ENCODE data around the gene UBQLN4. TPM values are rescaled to one million over a fixed set of nuclear protein-coding genes. Genes with fewer than 3 reads are reported as not detected.

The UBQLN4 gene
- polyA plus RNA-seq, 1 of the 3 experiments (the other 2 are of a cell fraction) = 37.0 TPM

DNA sequence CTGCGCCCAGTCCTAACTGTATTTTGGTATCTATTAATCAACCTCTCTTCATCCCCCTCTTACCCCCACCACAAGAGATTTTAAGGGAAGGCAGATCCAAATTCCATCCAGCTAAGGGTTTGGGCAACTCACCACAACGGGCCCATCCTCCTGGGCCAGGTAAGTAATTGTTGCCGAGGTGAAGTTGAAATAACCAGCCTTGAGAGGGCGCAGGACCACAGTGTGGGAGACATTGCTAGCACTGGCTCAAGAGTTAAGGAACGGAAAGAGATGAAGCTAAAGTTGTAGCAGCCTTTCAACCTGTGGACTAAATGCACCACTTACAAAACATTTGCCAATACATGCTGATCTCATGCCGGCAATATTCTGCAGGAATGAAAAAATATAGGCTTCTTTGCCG lies 38.8 kb downstream of the UBQLN4 start:
- Histone ChIP-seq H3K9me3 (no peaks in the 10 kb centered on the region), H3K27me3 (ENCODE audit: insufficient read depth) (no peaks in the 10 kb centered on the region), H3K4me3 (ENCODE audit: low read depth in 2 of 2, low read length in 1 of 2) (no peak overlapping the region), H3K9me2 (no peaks in the 10 kb centered on the region), H3K9ac (no peak overlapping the region), H2AFZ (ENCODE audit: low read depth) (no peak overlapping the region), H4K20me1 (ENCODE audit: insufficient read depth) (peaks cover 22% of the 10 kb centered on the region; the same call in 1 of the 2 replicates), H3K4me2 (no peak overlapping the region), H3K79me2 (ENCODE audit: insufficient read depth) (peaks cover 53% of the 10 kb centered on the region), H3K27ac (ENCODE audit: low read depth in 2 of 2, low read length in 1 of 2) (no peak overlapping the region), H3F3A (replicated peaks; ENCODE audit: insufficient read depth) (peaks cover 54% of the 10 kb centered on the region), H3K36me3 (replicated peaks in 1 of 2; ENCODE audit: control insufficient read depth in 1 of 2, insufficient read depth in 2 of 2, low read length in 1 of 2) (peaks cover 59 to 86% of the 10 kb centered on the region in 2 experiments), H3K4me1 (ENCODE audit: control insufficient read depth in 1 of 2, insufficient read depth in 2 of 2, low read depth in 1 of 2, low read length in 1 of 2) (peaks cover 6 to 13% of the 10 kb centered on the region in 2 experiments; a peak in 3 of 4 replicates)
- TF ChIP-seq GABPA (IDR thresholded peaks at IDR 0.05; ENCODE audit: low read depth) = no peak
- no peak for TF ChIP-seq RFX5 (IDR thresholded peaks at IDR 0.05; ENCODE audit: low read length)
- TF ChIP-seq, protein P1, sequence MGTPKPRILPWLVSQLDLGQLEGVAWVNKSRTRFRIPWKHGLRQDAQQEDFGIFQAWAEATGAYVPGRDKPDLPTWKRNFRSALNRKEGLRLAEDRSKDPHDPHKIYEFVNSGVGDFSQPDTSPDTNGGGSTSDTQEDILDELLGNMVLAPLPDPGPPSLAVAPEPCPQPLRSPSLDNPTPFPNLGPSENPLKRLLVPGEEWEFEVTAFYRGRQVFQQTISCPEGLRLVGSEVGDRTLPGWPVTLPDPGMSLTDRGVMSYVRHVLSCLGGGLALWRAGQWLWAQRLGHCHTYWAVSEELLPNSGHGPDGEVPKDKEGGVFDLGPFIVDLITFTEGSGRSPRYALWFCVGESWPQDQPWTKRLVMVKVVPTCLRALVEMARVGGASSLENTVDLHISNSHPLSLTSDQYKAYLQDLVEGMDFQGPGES (IDR thresholded peaks at IDR 0.05; ENCODE audit: low read depth, low read length) = no peak
- no peak for TF ChIP-seq USF2 (IDR thresholded peaks at IDR 0.05; ENCODE audit: borderline replicate concordance, low read depth, low read length)
- TF ChIP-seq FOXM1 (IDR thresholded peaks at IDR 0.05; ENCODE audit: low read depth) = no peak
- no peak for TF ChIP-seq PBX3 (IDR thresholded peaks at IDR 0.05)
- TF ChIP-seq MAX (IDR thresholded peaks at IDR 0.05; ENCODE audit: low read depth) = no peak
- no peak for TF ChIP-seq EZH2phosphoT487 (IDR thresholded peaks at IDR 0.05; ENCODE audit: borderline replicate concordance, low read depth)
- TF ChIP-seq SMC3 (IDR thresholded peaks at IDR 0.05; ENCODE audit: low read depth, low read length) = no peak
- TF ChIP-seq MXI1 (IDR thresholded peaks at IDR 0.05; ENCODE audit: low read depth, low read length) = no peak
- POLR2A ChIA-PET = interaction anchor here (1.9 kb wide), 1 partner anchor 80 kb away, joined by 4 read pairs; the partner anchor contains the start of gene KHDC4
- DNase-seq = no peak
- CTCF ChIA-PET = interaction anchor here (1.4 to 1.8 kb wide), 2 partner anchors 11 to 52 kb away, joined by 5 to 6 read pairs; no protein-coding TSS in a partner anchor
- WGBS (ENCODE audit: low lambda C conversion rate) = 95% methylated on average over 7 of the region's 7 CpGs

DNA sequence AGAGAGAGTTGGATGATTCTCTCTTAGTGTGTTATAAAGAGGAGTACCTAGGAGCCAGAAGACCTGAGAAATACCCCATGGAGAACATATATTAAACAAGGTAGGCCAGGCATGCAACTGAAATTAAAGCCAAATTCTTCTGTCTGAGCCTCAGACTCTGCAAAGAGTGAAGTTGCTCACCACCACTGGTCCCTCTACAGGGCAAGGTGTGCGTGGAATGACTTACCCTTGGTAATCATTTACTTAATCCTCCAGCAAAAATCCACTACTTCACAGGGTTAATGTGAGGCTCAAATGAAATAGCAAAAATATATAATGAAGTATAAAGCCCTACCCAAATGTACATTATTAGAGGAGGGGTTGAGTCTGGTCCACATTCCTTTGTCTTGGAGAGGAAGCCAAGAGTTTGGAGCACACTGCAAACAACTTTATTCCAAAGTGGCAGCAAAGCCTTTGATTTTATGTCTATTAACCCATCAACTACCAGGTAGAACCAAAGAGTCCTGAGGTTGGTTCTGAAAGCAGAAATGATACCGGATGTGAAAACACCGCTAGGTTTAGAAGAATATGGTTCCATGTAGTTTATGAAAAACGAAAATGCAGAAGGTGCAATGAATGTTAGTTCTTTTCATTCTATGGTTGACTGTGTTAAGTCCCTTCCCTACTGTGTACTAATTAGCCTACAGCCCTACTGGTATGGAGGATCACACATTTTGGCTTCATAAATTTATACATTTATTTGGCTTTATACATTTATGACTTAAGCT lies 41.4 kb downstream of the UBQLN4 start:
- ChIA-PET CTCF (interaction anchor here (0.9 to 2.1 kb wide), 5 partner anchors 22 to 51 kb away, joined by 3 to 8 read pairs (median 4); partner anchors contain the start of genes LAMTOR2 and UBQLN4), POLR2A (no interaction called here)
- Histone ChIP-seq H3K27me3 (ENCODE audit: insufficient read depth) (no peaks in the 10 kb centered on the region), H3K4me3 (ENCODE audit: low read depth in 2 of 2, low read length in 1 of 2) (no peak overlapping the region), H3K4me1 (ENCODE audit: control insufficient read depth in 1 of 2, insufficient read depth in 2 of 2, low read depth in 1 of 2, low read length in 1 of 2) (peaks cover 0 to 5% of the 10 kb centered on the region in 2 experiments; a peak in 1 of 4 replicates), H3K9me3 (no peaks in the 10 kb centered on the region), H3K4me2 (no peak overlapping the region), H2AFZ (ENCODE audit: low read depth) (no peak overlapping the region), H4K20me1 (ENCODE audit: insufficient read depth) (peaks cover 5% of the 10 kb centered on the region), H3K27ac (ENCODE audit: low read depth in 2 of 2, low read length in 1 of 2) (no peak overlapping the region), H3K36me3 (replicated peaks in 1 of 2; ENCODE audit: control insufficient read depth in 1 of 2, insufficient read depth in 2 of 2, low read length in 1 of 2) (peaks cover 61 to 75% of the 10 kb centered on the region in 2 experiments), H3K9me2 (no peaks in the 10 kb centered on the region), H3K9ac (no peak overlapping the region), H3K79me2 (ENCODE audit: insufficient read depth) (peaks cover 27% of the 10 kb centered on the region), H3F3A (replicated peaks; ENCODE audit: insufficient read depth) (peaks cover 66% of the 10 kb centered on the region)
- DNase-seq = no peak
- 90% methylated on average over 4 of the region's 4 CpGs for WGBS (ENCODE audit: low lambda C conversion rate)
- TF ChIP-seq FOSL2 (IDR thresholded peaks at IDR 0.05; ENCODE audit: borderline replicate concordance, low read depth) = no peak
- no peak for TF ChIP-seq EP300 (IDR thresholded peaks at IDR 0.05; ENCODE audit: borderline replicate concordance in 1 of 2, low read depth in 1 of 2, low read length in 1 of 2)
- no peak for TF ChIP-seq MEF2A (IDR thresholded peaks at IDR 0.05; ENCODE audit: borderline replicate concordance, low read depth)
- TF ChIP-seq FOXM1 (IDR thresholded peaks at IDR 0.05; ENCODE audit: low read depth) = no peak
- no peak for TF ChIP-seq YY1 (IDR thresholded peaks at IDR 0.05; ENCODE audit: low read depth)
- no peak for TF ChIP-seq JUND (IDR thresholded peaks at IDR 0.05)
- no peak for TF ChIP-seq CHD2 (IDR thresholded peaks at IDR 0.05; ENCODE audit: low read length, partially characterized antibody)
- no peak for TF ChIP-seq TAF1 (IDR thresholded peaks at IDR 0.05; ENCODE audit: borderline replicate concordance, low read depth, low read length)
- TF ChIP-seq POLR2AphosphoS5 (IDR thresholded peaks at IDR 0.05; ENCODE audit: low read depth, low read length) = no peak
- no peak for TF ChIP-seq TEAD4 (IDR thresholded peaks at IDR 0.05; ENCODE audit: borderline replicate concordance, insufficient read depth)
- no peak for TF ChIP-seq MXI1 (IDR thresholded peaks at IDR 0.05; ENCODE audit: low read depth, low read length)
- TF ChIP-seq, protein P2, sequence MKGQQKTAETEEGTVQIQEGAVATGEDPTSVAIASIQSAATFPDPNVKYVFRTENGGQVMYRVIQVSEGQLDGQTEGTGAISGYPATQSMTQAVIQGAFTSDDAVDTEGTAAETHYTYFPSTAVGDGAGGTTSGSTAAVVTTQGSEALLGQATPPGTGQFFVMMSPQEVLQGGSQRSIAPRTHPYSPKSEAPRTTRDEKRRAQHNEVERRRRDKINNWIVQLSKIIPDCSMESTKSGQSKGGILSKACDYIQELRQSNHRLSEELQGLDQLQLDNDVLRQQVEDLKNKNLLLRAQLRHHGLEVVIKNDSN (IDR thresholded peaks at IDR 0.05; ENCODE audit: borderline replicate concordance, low read depth) = no peak
